GM06990 (cell line): Measurements from ENCODE around the gene DLG2.

Source experiments
- DNase-seq: peaks from one replicate; pipeline ENCODE4 v3.0.0-alpha.2; 2011; ENCODE audit not compliant: insufficient read length; ENCODE audit errors: extremely low read depth
- H3K27me3 ChIP-seq: replicated peaks from 2 replicates; pipeline ENCODE4 v1.6.0; 2011; ENCODE audit warnings: low read length; ENCODE audit not compliant: control insufficient read depth, insufficient read depth
- H3K36me3 ChIP-seq: 2 replicates; pipeline ENCODE4 v1.5.1; 2011; ENCODE audit warnings: low read length; ENCODE audit not compliant: control insufficient read depth, insufficient read depth
- H3K4me3 ChIP-seq: replicated peaks from 2 replicates; pipeline ENCODE4 v1.5.1; 2011; ENCODE audit warnings: low read depth, mild to moderate bottlenecking, control low read depth, low read length
- TF ChIP-seq, protein P1 (sequence below): IDR thresholded peaks from 2 replicates; pipeline ENCODE4 v1.5.1; 2011; ENCODE audit warnings: low read length, control low read depth, mild to moderate bottlenecking, inconsistent platforms; ENCODE audit not compliant: insufficient read depth, poor library complexity, severe bottlenecking

DLG2 gene

DNA sequence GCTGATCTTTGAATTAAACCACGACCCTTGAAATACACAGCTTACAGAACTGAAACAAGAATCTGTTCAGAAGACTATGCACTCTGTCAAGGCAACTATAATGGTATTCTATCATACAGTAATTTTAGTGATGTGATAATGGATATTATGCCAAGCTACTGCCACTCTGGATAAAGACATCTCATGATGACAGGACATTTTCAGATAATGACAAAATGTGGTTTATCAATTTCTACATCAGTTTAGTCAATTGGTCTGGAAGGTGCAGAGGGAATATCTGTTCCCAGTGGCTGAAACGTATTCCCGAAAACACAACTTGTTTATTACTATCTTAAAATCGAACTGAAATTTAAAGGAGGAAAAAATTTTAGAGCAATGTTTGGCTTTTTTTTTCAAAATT is 1331.3 kb downstream of the DLG2 start:
- Histone ChIP-seq H3K27me3 (no peaks in the 10 kb centered on the region), H3K36me3 (no peaks in the 10 kb centered on the region), H3K4me3 (no peak overlapping the region)
- DNase-seq: no peak
- TF ChIP-seq, protein P1, sequence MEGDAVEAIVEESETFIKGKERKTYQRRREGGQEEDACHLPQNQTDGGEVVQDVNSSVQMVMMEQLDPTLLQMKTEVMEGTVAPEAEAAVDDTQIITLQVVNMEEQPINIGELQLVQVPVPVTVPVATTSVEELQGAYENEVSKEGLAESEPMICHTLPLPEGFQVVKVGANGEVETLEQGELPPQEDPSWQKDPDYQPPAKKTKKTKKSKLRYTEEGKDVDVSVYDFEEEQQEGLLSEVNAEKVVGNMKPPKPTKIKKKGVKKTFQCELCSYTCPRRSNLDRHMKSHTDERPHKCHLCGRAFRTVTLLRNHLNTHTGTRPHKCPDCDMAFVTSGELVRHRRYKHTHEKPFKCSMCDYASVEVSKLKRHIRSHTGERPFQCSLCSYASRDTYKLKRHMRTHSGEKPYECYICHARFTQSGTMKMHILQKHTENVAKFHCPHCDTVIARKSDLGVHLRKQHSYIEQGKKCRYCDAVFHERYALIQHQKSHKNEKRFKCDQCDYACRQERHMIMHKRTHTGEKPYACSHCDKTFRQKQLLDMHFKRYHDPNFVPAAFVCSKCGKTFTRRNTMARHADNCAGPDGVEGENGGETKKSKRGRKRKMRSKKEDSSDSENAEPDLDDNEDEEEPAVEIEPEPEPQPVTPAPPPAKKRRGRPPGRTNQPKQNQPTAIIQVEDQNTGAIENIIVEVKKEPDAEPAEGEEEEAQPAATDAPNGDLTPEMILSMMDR: no peak

DNA sequence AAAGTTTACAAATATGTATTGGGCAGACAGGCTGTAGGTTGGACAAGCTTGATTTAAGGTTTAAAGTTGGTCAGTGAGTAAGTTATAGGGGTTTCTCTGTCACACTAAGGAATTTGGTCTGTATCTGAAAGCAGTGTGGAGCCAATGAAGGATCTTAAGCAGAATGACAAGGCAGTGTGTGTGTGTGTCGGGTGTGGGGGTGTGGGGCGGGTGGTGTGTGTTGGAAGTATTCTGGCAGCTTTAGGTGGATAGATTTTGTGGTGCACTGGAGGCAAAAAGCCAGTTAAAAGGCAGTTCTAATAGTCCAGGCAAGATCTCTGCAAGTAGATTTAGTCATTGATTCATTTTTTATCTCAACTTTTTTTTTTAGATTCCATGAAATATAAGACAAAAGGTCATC is 1334.2 kb downstream of the DLG2 start:
- TF ChIP-seq, protein P1: no peak
- DNase-seq: no peak
- Histone ChIP-seq H3K4me3 (no peak overlapping the region), H3K27me3 (no peaks in the 10 kb centered on the region), H3K36me3 (no peaks in the 10 kb centered on the region)

DNA sequence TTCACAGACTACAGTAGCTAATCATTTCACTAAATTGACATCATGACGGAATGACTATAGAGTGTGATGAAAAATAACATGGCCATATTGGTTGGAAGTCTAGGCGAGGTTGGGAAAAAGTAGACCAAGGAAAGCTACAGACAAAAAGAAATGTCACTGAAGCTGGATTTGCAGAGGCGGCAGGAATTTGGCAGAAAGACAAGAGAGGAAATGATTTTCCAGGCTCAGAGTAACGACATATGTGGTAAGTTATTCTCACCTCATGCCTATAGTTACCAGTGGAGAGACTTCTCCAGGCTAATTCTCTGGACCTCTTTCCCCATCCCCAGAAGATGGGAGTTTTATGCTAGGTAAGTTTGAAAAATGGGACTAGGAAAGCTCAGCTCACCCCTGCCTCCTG is 1335.1 kb downstream of the DLG2 start:
- Histone ChIP-seq H3K4me3 (no peak overlapping the region), H3K27me3 (no peaks in the 10 kb centered on the region), H3K36me3 (no peaks in the 10 kb centered on the region)
- TF ChIP-seq, protein P1: no peak
- no peak for DNase-seq

DNA sequence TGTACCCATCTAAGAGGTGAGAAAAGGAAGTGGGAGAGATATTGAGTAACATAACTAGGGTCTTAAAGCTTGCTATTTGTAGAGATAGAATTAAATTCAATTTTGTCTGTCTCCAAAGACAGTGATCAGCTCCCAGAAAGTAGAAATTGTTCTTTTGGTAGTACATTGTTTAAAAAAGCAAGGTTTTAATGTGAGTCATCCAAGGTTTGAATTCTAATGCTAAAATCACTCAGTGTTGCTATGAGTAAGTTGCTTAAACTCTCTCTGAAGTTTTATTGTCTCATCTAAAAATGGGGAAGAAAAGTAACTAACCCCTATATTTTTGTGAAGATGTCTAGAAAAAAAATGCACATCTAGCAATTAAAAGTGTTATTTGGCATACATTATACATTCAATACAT is 1336.5 kb downstream of the DLG2 start:
- H3K27me3 ChIP-seq: no peaks in the 10 kb centered on the region
- no peaks in the 10 kb centered on the region for H3K36me3 ChIP-seq
- TF ChIP-seq, protein P1: no peak
- DNase-seq: no peak
- H3K4me3 ChIP-seq: no peak overlapping the region

DNA sequence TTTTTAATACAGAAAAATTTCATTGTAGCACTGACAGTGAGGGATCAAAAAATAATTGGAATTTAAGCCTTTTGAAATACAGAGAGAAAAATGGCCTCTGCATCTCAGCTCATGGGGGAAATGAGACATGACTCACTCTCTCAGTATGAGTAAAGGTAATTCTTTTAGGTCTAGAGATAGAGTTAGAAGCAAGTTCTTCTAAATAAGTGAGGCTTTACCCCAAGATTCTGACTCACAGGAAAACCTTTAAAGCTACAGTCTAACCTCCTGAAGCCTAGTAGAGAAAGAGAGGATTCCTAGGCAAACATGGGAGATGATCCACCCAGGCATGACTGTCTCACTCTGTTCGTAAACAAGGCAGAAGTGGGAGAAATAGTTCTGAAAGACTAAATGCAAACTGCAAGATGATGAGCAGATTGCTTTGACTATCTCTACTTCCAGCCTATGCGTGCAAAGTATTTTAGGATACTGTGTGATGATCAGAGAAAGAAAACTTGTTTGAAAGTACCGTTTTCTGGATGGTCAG is 1337.7 kb downstream of the DLG2 start:
- TF ChIP-seq, protein P1: no peak
- no peak overlapping the region for H3K4me3 ChIP-seq

DNA sequence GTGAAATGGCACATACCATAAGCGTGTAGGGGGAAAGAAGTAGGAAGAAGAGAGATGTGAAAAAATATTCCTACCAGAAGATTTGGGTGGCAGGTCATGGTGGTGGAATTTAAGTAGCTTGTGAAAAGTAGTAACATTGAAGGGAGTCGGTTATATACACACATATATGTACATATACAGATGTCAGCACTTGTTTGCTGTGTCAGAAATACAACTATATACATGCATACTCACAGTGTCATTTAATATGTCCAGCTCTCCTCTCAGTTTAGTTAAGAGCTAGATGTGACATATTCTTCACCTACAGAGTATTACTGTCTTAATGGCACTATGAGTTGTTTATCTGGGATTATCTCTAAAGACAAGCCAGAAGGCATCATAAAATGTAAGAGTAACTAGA is 1353.6 kb downstream of the DLG2 start:
- Histone ChIP-seq H3K36me3 (no peaks in the 10 kb centered on the region), H3K4me3 (no peak overlapping the region), H3K27me3 (no peaks in the 10 kb centered on the region)
- TF ChIP-seq, protein P1: no peak
- no peak for DNase-seq

More for the DNA sequence above, 1337.7 kb downstream of the DLG2 start:
- no peaks in the 10 kb centered on the region for H3K36me3 ChIP-seq
- H3K27me3 ChIP-seq: no peaks in the 10 kb centered on the region
- peak; percentile 68 for DNase-seq
